ENCODE data around the gene HOXA6. TPM values are rescaled to one million over a fixed set of nuclear protein-coding genes. Genes with fewer than 3 reads are reported as not detected.
A peak's percentile ranks its signal among the peaks of the same experiment; 100 is the strongest.

The HOXA6 gene
- total and polyA plus RNA-seq, 9 of the 15 experiments (the other 6 are each of a cell fraction or from before 2014, with no cell fraction given) = not detected

DNA sequence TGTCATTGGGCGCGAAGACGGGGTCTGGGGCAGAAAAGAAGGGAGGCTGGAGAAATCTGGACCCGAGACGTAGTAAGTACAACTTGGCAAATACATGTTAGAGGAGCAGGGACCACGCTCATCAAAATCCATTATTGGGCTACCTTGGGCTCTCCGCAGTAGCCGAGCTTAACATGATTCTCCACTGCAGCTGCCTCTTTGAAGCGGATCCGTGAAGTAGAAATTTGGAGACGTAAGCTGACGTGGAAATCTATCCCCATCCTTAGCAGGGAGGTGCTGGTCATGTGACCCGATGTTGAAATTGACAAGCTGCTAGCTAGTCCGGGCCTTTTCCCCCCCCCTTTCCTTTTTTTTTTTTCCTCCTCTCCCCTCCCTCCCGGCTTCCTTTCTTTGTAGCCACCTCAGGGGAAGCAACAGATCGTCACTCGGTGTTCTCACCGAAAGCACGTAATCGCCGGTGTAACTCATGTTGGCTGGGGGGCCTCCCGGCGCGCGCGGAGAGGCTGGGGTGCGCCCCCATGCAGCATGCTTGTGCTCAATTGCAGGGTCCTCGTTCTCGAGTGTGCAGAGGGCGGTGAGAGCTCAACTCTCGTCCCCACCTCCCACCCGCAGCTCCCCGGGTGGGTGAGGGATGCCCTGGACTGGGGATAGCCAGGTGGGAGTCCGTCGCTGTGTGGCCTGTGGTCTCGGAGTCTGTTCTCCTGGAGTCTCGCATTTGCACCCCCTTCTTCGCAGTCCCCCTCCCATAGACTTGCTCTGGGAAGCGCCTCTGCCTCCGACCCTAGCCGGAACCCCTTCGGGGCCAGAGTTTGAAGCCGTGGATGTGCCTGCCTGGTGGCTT is 37.7 kb upstream of the HOXA6 start, which contains the start of gene HOXA11:
TSS of gene HOXA11 (minus strand) at position 220 of the 841 bp plus-strand sequence. CDS start at position 132, 88 bp downstream.
- H3K79me2 ChIP-seq (ENCODE audit: control insufficient read depth, insufficient read depth, low read length) = no peaks in the 10 kb centered on the region
- peak; percentile 32; the same call in 1 of the 2 replicates for TF ChIP-seq VEZF1 (CRISPR knock-in tag; IDR thresholded peaks at IDR 0.05)
- no peak for TF ChIP-seq C11orf30 (IDR thresholded peaks at IDR 0.05; ENCODE audit: low read depth)
- no peak for TF ChIP-seq MED1 (CRISPR knock-in tag; IDR thresholded peaks at IDR 0.05; ENCODE audit: borderline replicate concordance)
- TF ChIP-seq, protein P1, sequence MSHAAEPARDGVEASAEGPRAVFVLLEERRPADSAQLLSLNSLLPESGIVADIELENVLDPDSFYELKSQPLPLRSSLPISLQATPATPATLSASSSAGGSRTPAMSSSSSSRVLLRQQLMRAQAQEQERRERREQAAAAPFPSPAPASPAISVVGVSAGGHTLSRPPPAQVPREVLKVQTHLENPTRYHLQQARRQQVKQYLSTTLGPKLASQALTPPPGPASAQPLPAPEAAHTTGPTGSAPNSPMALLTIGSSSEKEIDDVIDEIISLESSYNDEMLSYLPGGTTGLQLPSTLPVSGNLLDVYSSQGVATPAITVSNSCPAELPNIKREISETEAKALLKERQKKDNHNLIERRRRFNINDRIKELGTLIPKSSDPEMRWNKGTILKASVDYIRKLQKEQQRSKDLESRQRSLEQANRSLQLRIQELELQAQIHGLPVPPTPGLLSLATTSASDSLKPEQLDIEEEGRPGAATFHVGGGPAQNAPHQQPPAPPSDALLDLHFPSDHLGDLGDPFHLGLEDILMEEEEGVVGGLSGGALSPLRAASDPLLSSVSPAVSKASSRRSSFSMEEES (CRISPR knock-in tag; IDR thresholded peaks at IDR 0.05) = peak; percentile 60
- H3K36me3 ChIP-seq (ENCODE audit: control insufficient read depth, insufficient read depth, low read length) = no peaks in the 10 kb centered on the region
- no peaks in the 10 kb centered on the region for H4K20me1 ChIP-seq (replicated peaks; ENCODE audit: control insufficient read depth, insufficient read depth, low read length)
- no peaks in the 10 kb centered on the region for H3K9me1 ChIP-seq (ENCODE audit: control insufficient read depth, insufficient read depth, low read length)
- DNase-seq (ENCODE audit: extremely low read depth in 1 of 4, low spot score in 3 of 4) (no peak), ATAC-seq (no peak), FAIRE-seq (no peak)
- ChIA-PET POLR2A (no interaction called here), CTCF (ENCODE audit: low intra/inter-chr PET ratio) (no interaction called here)
- in situ Hi-C loops (cut with MboI) (no loop called here), intact Hi-C loops (cut with micrococcal nuclease) (no loop called here)
- 30% methylated on average over 35 of the region's 43 CpGs for WGBS (ENCODE audit: insufficient coverage, low coverage, missing lambda C conversion rate)
- H3K27ac ChIP-seq (ENCODE audit: extremely low read depth, low read depth, low read length) = no peak within 1 kb of the TSS
- BruUV-seq (replicated peaks) = no TSS peak
- H3K27me3 ChIP-seq (ENCODE audit: control insufficient read depth in 2 of 2, insufficient read depth in 2 of 2, low read length in 2 of 2) = peaks cover 53 to 84% of the 10 kb centered on the region in 2 experiments
- no peak within 1 kb of the TSS for H3K9ac ChIP-seq (ENCODE audit: insufficient read depth in 1 of 2, low read depth in 2 of 2, low read length in 2 of 2)
- peaks cover 0 to 22% of the 10 kb centered on the region in 2 experiments; a peak in 2 of 5 replicates for H3K4me1 ChIP-seq (replicated peaks in 1 of 2; ENCODE audit: control insufficient read depth in 2 of 2, insufficient read depth in 2 of 2, low read length in 2 of 2)
- H3K4me3 ChIP-seq = no peak within 1 kb of the TSS
- H3K4me2 ChIP-seq (ENCODE audit: insufficient read depth, low read length) = no peak within 1 kb of the TSS
- H2AFZ ChIP-seq (ENCODE audit: low read depth, low read length) = no peak within 1 kb of the TSS
- no peaks in the 10 kb centered on the region for H3K9me3 ChIP-seq (replicated peaks; ENCODE audit: control insufficient read depth, insufficient read depth, low read depth, low read length)
